Measurements from ENCODE around the gene TGFB1. TPM values are rescaled to one million over a fixed set of nuclear protein-coding genes. Genes with fewer than 3 reads are reported as not detected.

Gene TGFB1
- total RNA-seq, 2 experiments from 2014 or later, result 406 to 416 TPM

DNA sequence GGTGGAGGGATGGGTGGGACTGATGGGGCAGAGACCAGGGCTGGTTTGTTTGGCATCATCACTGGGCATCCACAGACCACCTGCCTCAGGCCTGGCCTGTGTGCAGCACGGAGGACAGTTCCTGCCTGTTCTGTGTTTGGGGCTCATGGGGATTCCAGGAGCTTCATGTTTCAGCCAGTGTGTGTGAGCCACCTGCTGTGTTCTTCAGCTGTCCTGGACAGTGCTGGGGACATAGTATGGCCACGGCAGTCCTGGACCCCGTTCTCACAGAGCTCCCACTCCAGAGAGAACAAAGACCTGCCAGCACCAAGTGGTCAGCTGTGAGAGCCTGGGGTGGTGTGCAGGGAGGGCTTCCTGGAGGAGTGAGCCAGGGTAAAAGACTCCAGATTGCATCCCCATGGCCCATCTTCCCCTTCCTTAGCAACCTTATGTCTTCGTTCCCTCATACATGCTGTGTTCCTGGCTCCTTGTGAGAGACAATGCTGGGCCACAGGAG, 45.7 kb downstream of the TGFB1 start:
- TF ChIP-seq CTCF (IDR thresholded peaks at IDR 0.05), result no peak
- Histone ChIP-seq H3K27ac (ENCODE audit: low read depth in 1 of 2, low read length in 2 of 2) (peak overlapping the region; percentile 95 to 97), H3K27me3 (ENCODE audit: control insufficient read depth in 1 of 2, insufficient read depth in 2 of 2, low read length in 2 of 2) (no peaks in the 10 kb centered on the region), H3K4me1 (ENCODE audit: insufficient read depth, low read length) (peaks cover 95% of the 10 kb centered on the region), H3K36me3 (ENCODE audit: insufficient read depth, low read length) (peaks cover 46% of the 10 kb centered on the region), H3K4me3 (ENCODE audit: low read length) (peak overlapping the region; percentile 46), H3K9me3 (ENCODE audit: control insufficient read depth in 1 of 2, insufficient read depth in 1 of 2, low read length in 2 of 2) (no peaks in the 10 kb centered on the region)
- intact Hi-C loops (cut with DNase I, micrococcal nuclease), result loop anchor here (1.0 to 10.0 kb wide), 15 partner anchors 8 to 646 kb away; partner anchors contain the start of gene TGFB1 (in 2 of the 2)
- DNase-seq (peak in 1 of 14 experiments; percentile 50), ATAC-seq (ENCODE audit: poor library complexity) (peak; percentile 6)
- Mint-ChIP-seq H3K36me3 (ENCODE audit: low read depth) (peaks cover 85% of the 10 kb centered on the region), H3K9me3 (no peaks in the 10 kb centered on the region), H3K4me1 (ENCODE audit: low read depth) (peaks cover 94% of the 10 kb centered on the region), H3K27ac (peak overlapping the region; percentile 97), H3K27me3 (no peaks in the 10 kb centered on the region), H3K4me3 (peak overlapping the region; percentile 95)
- ChIA-PET CTCF (interaction anchor here (1.2 to 5.0 kb wide), 7 partner anchors 10 to 119 kb away, joined by 3 to 43 read pairs (median 20); partner anchors contain the start of genes B3GNT8, HNRNPUL1 and TGFB1), POLR2A (interaction anchor here (0.7 to 12.9 kb wide), 13 partner anchors 10 to 132 kb away, joined by 3 to 314 read pairs (median 6); partner anchors contain the start of genes B9D2, HNRNPUL1 and TGFB1)

GRCh38 chr19:41307090-41307875, 46.4 kb downstream of the TGFB1 start:
- no peaks in the 10 kb centered on the region for H3K27me3 Mint-ChIP-seq
- Histone ChIP-seq H3K4me3 (ENCODE audit: low read length) (peak overlapping the region; percentile 46), H3K27ac (ENCODE audit: low read depth in 1 of 2, low read length in 2 of 2) (peak overlapping the region; percentile 95 to 97), H3K36me3 (ENCODE audit: insufficient read depth, low read length) (peaks cover 44% of the 10 kb centered on the region), H3K27me3 (ENCODE audit: control insufficient read depth in 1 of 2, insufficient read depth in 2 of 2, low read length in 2 of 2) (no peaks in the 10 kb centered on the region), H3K4me1 (ENCODE audit: insufficient read depth, low read length) (peaks cover 95% of the 10 kb centered on the region), H3K9me3 (ENCODE audit: control insufficient read depth in 1 of 2, insufficient read depth in 1 of 2, low read length in 2 of 2) (no peaks in the 10 kb centered on the region)
- no peaks in the 10 kb centered on the region for H3K9me3 Mint-ChIP-seq
- CTCF ChIA-PET, result interaction anchor here (1.2 to 5.0 kb wide), 7 partner anchors 9 to 103 kb away, joined by 3 to 43 read pairs (median 20); partner anchors contain the start of genes HNRNPUL1 and TGFB1
- peaks cover 94% of the 10 kb centered on the region for H3K4me1 Mint-ChIP-seq (ENCODE audit: low read depth)
- POLR2A ChIA-PET, result interaction anchor here (0.6 to 12.9 kb wide), 12 partner anchors 9 to 644 kb away, joined by 3 to 314 read pairs (median 8); partner anchors contain the start of genes B9D2, HNRNPUL1 and TGFB1
- peaks cover 85% of the 10 kb centered on the region for H3K36me3 Mint-ChIP-seq (ENCODE audit: low read depth)
- intact Hi-C loops (cut with DNase I, micrococcal nuclease), result loop anchor here (1.0 to 10.0 kb wide), 6 partner anchors 44 to 645 kb away; partner anchors contain the start of gene TGFB1 (in 1 of the 2)
- ATAC-seq (ENCODE audit: poor library complexity) (peak; percentile 6), DNase-seq (peak in 4 of 14 experiments; percentile 35 to 80 (median 78))
- peak overlapping the region; percentile 97 for H3K27ac Mint-ChIP-seq
- TF ChIP-seq CTCF (IDR thresholded peaks at IDR 0.05), result no peak
- H3K4me3 Mint-ChIP-seq, result peak overlapping the region; percentile 95
